ENCODE results near the gene USP36. TPM values are rescaled to one million over a fixed set of nuclear protein-coding genes. Genes with fewer than 3 reads are reported as not detected.
A peak's percentile ranks its signal among the peaks of the same experiment; 100 is the strongest.
"Not testable (repeated sequence)": the region's sequence is repeated elsewhere in the genome, so short reads cannot be mapped to it uniquely, and the experiment has no call there.

Gene USP36
- total RNA-seq, 1 donor from 2014 or later, result 107 TPM

DNA sequence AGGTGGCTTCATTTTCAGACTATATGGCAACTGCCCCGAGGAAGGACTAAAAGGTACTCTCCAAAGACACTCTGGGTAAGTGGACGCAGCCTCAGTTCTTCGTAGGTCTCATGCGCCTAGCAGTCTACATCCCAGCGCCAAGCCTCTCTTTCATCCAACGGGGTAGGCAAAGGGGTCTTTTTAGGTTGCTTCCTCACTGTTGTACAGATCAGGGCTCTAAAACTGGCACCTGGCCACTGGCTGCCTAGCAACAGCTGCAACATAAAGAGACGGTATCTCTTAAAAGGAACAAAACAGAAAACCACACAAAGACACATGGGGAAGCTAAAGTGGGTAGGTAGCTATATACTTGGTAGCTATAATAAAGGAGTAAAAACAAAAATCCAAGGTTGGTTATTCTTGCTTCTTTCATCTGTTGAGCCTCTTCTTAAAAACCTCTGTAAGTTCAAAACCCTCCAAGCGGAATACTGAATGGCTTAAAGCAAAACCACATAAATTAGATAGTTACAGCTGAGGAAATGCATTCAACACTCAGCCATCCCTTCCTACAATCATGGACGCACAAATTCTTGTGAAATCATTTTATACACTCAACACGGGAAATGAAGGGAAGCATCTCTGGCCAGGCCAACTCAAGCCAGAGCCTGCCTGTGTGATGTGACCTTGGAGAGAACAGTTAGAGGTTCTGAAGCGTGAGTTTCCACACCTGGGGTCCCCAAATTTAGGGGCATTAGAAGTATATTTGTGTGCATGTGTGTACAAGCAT, 81.2 kb downstream of the USP36 start:
- ATAC-seq (ENCODE audit: low read depth) (peak; percentile 74), DNase-seq (no peak)
- TF ChIP-seq, protein P1, sequence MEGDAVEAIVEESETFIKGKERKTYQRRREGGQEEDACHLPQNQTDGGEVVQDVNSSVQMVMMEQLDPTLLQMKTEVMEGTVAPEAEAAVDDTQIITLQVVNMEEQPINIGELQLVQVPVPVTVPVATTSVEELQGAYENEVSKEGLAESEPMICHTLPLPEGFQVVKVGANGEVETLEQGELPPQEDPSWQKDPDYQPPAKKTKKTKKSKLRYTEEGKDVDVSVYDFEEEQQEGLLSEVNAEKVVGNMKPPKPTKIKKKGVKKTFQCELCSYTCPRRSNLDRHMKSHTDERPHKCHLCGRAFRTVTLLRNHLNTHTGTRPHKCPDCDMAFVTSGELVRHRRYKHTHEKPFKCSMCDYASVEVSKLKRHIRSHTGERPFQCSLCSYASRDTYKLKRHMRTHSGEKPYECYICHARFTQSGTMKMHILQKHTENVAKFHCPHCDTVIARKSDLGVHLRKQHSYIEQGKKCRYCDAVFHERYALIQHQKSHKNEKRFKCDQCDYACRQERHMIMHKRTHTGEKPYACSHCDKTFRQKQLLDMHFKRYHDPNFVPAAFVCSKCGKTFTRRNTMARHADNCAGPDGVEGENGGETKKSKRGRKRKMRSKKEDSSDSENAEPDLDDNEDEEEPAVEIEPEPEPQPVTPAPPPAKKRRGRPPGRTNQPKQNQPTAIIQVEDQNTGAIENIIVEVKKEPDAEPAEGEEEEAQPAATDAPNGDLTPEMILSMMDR (IDR thresholded peaks at IDR 0.05), result no peak
- Mint-ChIP-seq H3K4me3 (peak overlapping the region; percentile 70), H3K4me1 (peaks cover 81% of the 10 kb centered on the region), H3K27me3 (no peaks in the 10 kb centered on the region), H3K27ac (peak overlapping the region; percentile 94), H3K36me3 (ENCODE audit: low read depth) (peaks cover 17% of the 10 kb centered on the region), H3K9me3 (no peaks in the 10 kb centered on the region)
- CTCF ChIA-PET, result interaction anchor here (1.0 to 1.8 kb wide), 3 partner anchors 10 to 51 kb away, joined by 3 to 6 read pairs (median 4); no protein-coding TSS in a partner anchor
- POLR2A ChIA-PET, result interaction anchor here (0.7 to 4.6 kb wide), 11 partner anchors 9 to 51 kb away, joined by 3 to 15 read pairs (median 4); no protein-coding TSS in a partner anchor
- intact Hi-C loops (cut with micrococcal nuclease), result loop anchor here (1.0 to 2.0 kb wide), 3 partner anchors 14 to 25 kb away; no protein-coding TSS in a partner anchor

DNA sequence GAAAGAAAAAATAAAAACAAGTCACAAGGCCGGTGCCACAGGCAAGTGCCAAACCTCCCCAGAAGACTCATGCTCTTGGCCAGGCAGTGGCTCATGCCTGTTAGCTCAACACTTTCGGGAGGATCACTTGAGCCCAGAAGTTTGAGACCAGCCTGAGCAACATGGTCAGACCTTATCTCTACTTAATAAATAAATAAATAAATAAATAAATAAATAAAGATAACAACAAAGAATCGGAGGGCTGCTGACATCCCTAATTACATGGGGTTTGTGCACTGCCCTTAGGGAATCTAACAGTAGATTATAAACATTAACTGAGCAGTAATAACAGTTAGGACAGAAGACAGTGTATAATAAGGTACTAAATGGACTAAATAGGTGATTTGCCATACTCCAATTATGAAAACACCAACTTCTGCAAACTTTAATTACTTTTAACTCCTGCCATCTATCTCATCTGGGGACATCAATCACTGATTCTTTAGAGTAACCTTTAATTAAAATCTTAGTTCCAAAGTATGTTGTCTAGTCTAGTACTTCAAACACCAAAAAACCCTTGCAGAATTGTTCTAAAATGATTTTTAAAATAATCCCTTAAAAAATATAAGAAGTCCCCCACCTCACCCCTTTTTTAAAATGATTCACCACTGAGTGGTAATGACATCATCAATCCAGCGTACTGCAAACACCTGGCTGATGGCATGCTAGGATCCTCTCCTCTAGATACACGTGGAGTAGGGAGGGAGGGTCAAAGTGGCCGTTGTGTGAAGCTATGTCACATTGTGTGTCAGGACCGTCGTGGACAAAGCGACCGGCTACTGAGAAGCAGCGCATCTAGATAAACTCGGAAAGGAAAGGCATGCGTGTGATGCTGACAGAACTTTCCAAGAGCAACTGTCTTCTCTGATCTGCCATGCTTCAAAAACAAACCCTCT, 87.0 kb downstream of the USP36 start:
- intact Hi-C loops (cut with micrococcal nuclease), result no loop called here
- ATAC-seq (ENCODE audit: low read depth) (no peak), DNase-seq (no peak)

DNA sequence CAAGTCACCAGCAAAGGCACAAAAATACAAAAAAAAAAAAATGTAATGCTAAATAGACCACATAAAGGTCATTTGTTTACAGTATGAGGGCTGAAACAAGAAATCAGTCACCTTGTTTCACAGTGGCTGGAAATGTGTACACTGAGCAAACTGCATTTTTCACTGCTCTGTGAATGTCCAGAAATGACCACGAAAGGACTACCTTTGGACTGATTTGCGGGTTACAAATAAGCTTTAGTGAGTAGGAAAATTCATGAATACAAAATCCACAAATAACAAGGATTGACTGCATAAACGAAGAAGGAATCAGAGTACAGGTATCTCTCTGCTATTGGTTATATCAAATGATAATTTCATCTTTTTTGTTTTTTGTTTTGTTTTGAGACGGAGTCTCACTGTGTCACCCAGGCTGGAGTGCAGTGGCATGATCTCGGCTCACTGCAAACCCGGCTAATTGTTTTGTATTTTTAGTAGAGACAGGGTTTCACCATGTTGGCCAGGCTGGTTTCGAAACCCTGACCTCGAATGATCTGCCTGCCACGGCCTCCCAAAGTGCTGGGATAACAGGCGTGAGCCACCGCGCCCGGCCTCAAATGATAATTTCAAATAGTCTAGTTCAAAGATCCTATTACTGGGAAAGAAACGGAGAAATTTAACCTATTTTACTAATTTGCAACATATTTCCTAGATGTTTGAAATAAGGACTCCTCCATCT, 89.0 kb downstream of the USP36 start:
- Mint-ChIP-seq H3K27me3 (no peaks in the 10 kb centered on the region), H3K36me3 (ENCODE audit: low read depth) (peaks cover 10% of the 10 kb centered on the region)
- intact Hi-C loops (cut with micrococcal nuclease), result loop anchor here (2.0 kb wide), 1 partner anchor 15 kb away; no protein-coding TSS in a partner anchor

More for the DNA sequence above, 87.0 kb downstream of the USP36 start:
- Mint-ChIP-seq H3K27me3 (no peaks in the 10 kb centered on the region), H3K27ac (peak overlapping the region; percentile 86), H3K9me3 (no peaks in the 10 kb centered on the region), H3K36me3 (ENCODE audit: low read depth) (peaks cover 10% of the 10 kb centered on the region), H3K4me1 (peaks cover 92% of the 10 kb centered on the region), H3K4me3 (no peak overlapping the region)
- TF ChIP-seq, protein P1 (IDR thresholded peaks at IDR 0.05), result no peak
- ChIA-PET CTCF (interaction anchor here (1.9 kb wide), 1 partner anchor 23 kb away, joined by 5 read pairs; no protein-coding TSS in a partner anchor), POLR2A (interaction anchor here (0.7 to 0.9 kb wide), 2 partner anchors 17 to 52 kb away, joined by 3 to 4 read pairs; no protein-coding TSS in a partner anchor)

DNA sequence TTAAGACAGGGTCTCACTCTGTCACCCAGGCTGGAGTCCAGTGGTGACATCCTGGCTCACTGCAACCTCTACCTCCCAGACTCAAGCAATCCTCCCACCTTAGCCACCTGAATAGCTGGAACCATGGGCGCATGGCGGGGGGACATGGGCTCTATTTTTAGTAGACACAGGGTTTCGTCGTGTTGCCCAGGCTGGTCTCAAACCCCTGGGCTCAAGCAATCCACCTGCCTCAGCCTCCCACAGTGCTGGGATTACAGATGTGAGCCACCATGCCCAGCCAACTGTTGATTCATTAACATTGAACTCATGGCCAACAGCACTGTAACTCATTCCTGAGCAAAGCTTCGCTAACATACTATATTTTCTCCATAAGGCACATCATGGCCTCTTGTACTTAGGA, 89.6 kb downstream of the USP36 start:
- ATAC-seq (ENCODE audit: low read depth); H3K36me3 Mint-ChIP-seq (ENCODE audit: low read depth); H3K4me3 Mint-ChIP-seq; H3K27me3 Mint-ChIP-seq; H3K9me3 Mint-ChIP-seq; DNase-seq: not testable (repeated sequence)
- Mint-ChIP-seq H3K27ac (peak overlapping the region; percentile 56), H3K4me1 (peaks cover 91% of the 10 kb centered on the region)
- ChIA-PET POLR2A (interaction anchor here (1.6 to 2.0 kb wide), 3 partner anchors 11 to 41 kb away, joined by 3 to 9 read pairs (median 4); no protein-coding TSS in a partner anchor), CTCF (interaction anchor here (0.9 to 1.6 kb wide), 3 partner anchors 11 to 18 kb away, joined by 3 to 5 read pairs (median 5); no protein-coding TSS in a partner anchor)
- intact Hi-C loops (cut with micrococcal nuclease), result loop anchor here (2.0 kb wide), 1 partner anchor 14 kb away; no protein-coding TSS in a partner anchor

More for the DNA sequence above, 89.0 kb downstream of the USP36 start:
- TF ChIP-seq, protein P1 (IDR thresholded peaks at IDR 0.05), result no peak
- Mint-ChIP-seq H3K27ac (peak overlapping the region; percentile 56), H3K9me3 (no peaks in the 10 kb centered on the region), H3K4me3 (no peak overlapping the region), H3K4me1 (peaks cover 91% of the 10 kb centered on the region)
- ATAC-seq (ENCODE audit: low read depth), result no peak
- POLR2A ChIA-PET, result interaction anchor here (1.1 to 2.0 kb wide), 3 partner anchors 16 to 42 kb away, joined by 3 to 9 read pairs (median 4); no protein-coding TSS in a partner anchor
- no peak for DNase-seq
- CTCF ChIA-PET, result interaction anchor here (0.9 to 1.9 kb wide), 3 partner anchors 16 to 25 kb away, joined by 3 to 5 read pairs (median 5); no protein-coding TSS in a partner anchor
